K562 (cell line): ENCODE measurements around the gene SPATA33. TPM values are rescaled to one million over a fixed set of nuclear protein-coding genes. Genes with fewer than 3 reads are reported as not detected.

Source experiments
- ATAC-seq: fragments of 200-7000 bp; cut with Tn5 transposase; 3 replicates; pipeline ENCODE4 v1.9.1; 2020; ENCODE audit warnings: moderate library complexity
- BruUV-seq: library from RNA; stranded (reverse); fragments of 400-500 nt; replicated peaks from 2 replicates; lab custom pipeline; 2021; lab: Mats Ljungman, UMichigan
- CTCF ChIA-PET: fragments of 300-600 bp; formaldehyde crosslinking; extraction: SDS; loops from one replicate; lab custom pipeline; 2021; ENCODE audit warnings: low intra/inter-chr PET ratio; lab: Yijun Ruan, JAX
- POLR2A ChIA-PET: fragments of 300-600, 350-650 bp; sonication (Branson Sonifier 250); formaldehyde crosslinking; extraction: SDS; loops from one replicate; lab custom pipeline; 2021; ENCODE audit warnings: antibody characterized with exemption, inconsistent platforms; lab: Yijun Ruan, JAX
- DNase-seq, 4 experiments: peaks; one replicate each; pipeline versions ENCODE4 v3.0.0 to v3.0.0-alpha.2; 2011 to 2018; ENCODE audit warnings: low spot score in 3 of 4, mixed read lengths in 3 of 4; ENCODE audit errors: extremely low read depth in 1 of 4
- FAIRE-seq: peaks from 2 replicates; lab custom pipeline; 2011; peaks lifted over from hg19 to GRCh38; lab: Jason Lieb, UNC
- H2AFZ ChIP-seq: 2 replicates; pipeline ENCODE4 v1.6.0; 2011; ENCODE audit warnings: low read depth, low read length, control low read depth, inconsistent platforms
- H3K27ac ChIP-seq: fragments of 200-600 bp; 3 replicates; pipeline ENCODE4 v1.8.0; 2011; ENCODE audit warnings: low read depth, mild to moderate bottlenecking, control low read depth, inconsistent platforms, low read length, moderate library complexity, mixed read lengths; ENCODE audit errors: extremely low read depth
- H3K27me3 ChIP-seq, 2 experiments: fragments of 300-600 bp in 1 of 2; 2 replicates in 1 of 2; 3 replicates in 1 of 2; pipeline versions ENCODE4 v1.6.0 to v1.8.0; 2011; ENCODE audit warnings: inconsistent platforms in 2 of 2, low read length in 2 of 2, mild to moderate bottlenecking in 1 of 2, mixed read lengths in 1 of 2, moderate library complexity in 1 of 2; ENCODE audit not compliant: control insufficient read depth in 2 of 2, insufficient read depth in 2 of 2
- H3K36me3 ChIP-seq: fragments of 300-600 bp; 3 replicates; pipeline ENCODE4 v1.8.0; 2011; ENCODE audit warnings: mild to moderate bottlenecking, low read length, inconsistent platforms; ENCODE audit not compliant: control insufficient read depth, insufficient read depth
- H3K4me1 ChIP-seq, 2 experiments: fragments of 200-600 bp in 1 of 2; replicated peaks in 1 of 2; 2 replicates in 1 of 2; 3 replicates in 1 of 2; pipeline versions ENCODE4 v1.5.1 to v1.8.0; 2011; ENCODE audit warnings: inconsistent platforms in 2 of 2, low read length in 2 of 2, mild to moderate bottlenecking in 1 of 2, mixed read lengths in 1 of 2, moderate library complexity in 1 of 2; ENCODE audit not compliant: control insufficient read depth in 2 of 2, insufficient read depth in 2 of 2
- H3K4me2 ChIP-seq: 2 replicates; pipeline ENCODE4 v1.6.1; 2011; ENCODE audit warnings: low read length, control low read depth, inconsistent platforms, mixed read lengths; ENCODE audit not compliant: insufficient read depth
- H3K4me3 ChIP-seq: fragments of 200-600 bp; sonication (generic), shearing (Covaris generic); 2 replicates; pipeline ENCODE4 v1.5.1; 2016; ENCODE audit warnings: control low read depth, inconsistent platforms
- H3K79me2 ChIP-seq: fragments of 200-600 bp; 3 replicates; pipeline ENCODE4 v1.8.0; 2011; ENCODE audit warnings: low read length, inconsistent platforms; ENCODE audit not compliant: control insufficient read depth, insufficient read depth
- H3K9ac ChIP-seq, 2 experiments: 2 replicates each; pipeline versions ENCODE4 v1.6.0 to v1.6.1; 2011; ENCODE audit warnings: low read depth in 2 of 2, low read length in 2 of 2, control low read depth in 1 of 2, inconsistent platforms in 1 of 2, mild to moderate bottlenecking in 1 of 2, mixed read lengths in 1 of 2; ENCODE audit not compliant: insufficient read depth in 1 of 2
- H3K9me1 ChIP-seq: one replicate; pipeline ENCODE4 v1.6.0; 2011; ENCODE audit warnings: inconsistent platforms, mild to moderate bottlenecking, low read length, moderate library complexity; ENCODE audit not compliant: control insufficient read depth, insufficient read depth
- H3K9me3 ChIP-seq: replicated peaks from 2 replicates; pipeline ENCODE4 v1.5.1; 2011; ENCODE audit warnings: low read depth, low read length, inconsistent platforms; ENCODE audit not compliant: control insufficient read depth, insufficient read depth
- H4K20me1 ChIP-seq: replicated peaks from 2 replicates; pipeline ENCODE4 v1.6.1; 2011; ENCODE audit warnings: low read length, inconsistent platforms, mixed read lengths; ENCODE audit not compliant: control insufficient read depth, insufficient read depth
- CBX3 ChIP-seq, 2 experiments: IDR thresholded peaks; 1 replicate in 1 of 2; 2 replicates in 1 of 2; pipeline ENCODE4 v1.6.1; 2012; ENCODE audit warnings: inconsistent platforms in 2 of 2, low read length in 2 of 2, borderline replicate concordance in 1 of 2, control low read depth in 1 of 2
- CTCF ChIP-seq, 3 experiments: IDR thresholded peaks in 2 of 3; conservative IDR thresholded peaks in 1 of 3; 2 replicates each; pipeline ENCODE4 v1.5.1; 2011 to 2012; ENCODE audit warnings: low read length in 3 of 3, mild to moderate bottlenecking in 3 of 3, control low read depth in 2 of 3, improper control_type of control experiment in 1 of 3, inconsistent platforms in 1 of 3, low read depth in 1 of 3, mixed read lengths in 1 of 3, moderate library complexity in 1 of 3; ENCODE audit not compliant: insufficient read depth in 2 of 3
- KLF13 ChIP-seq: fragments of 450-650 bp; IDR thresholded peaks from 2 replicates; pipeline ENCODE4 v1.6.1; 2016; ENCODE audit warnings: missing genetic modification characterization, low read depth, mild to moderate bottlenecking, missing compliant biosample characterization, moderate library complexity, borderline replicate concordance
- NR1H2 ChIP-seq: sonication (generic); formaldehyde crosslinking; IDR thresholded peaks from 2 replicates; pipeline ENCODE4 v1.4.0; 2020; ENCODE audit warnings: mild to moderate bottlenecking, missing genetic modification reagents
- ZNF507 ChIP-seq: conservative IDR thresholded peaks from 2 replicates; pipeline ENCODE4 v1.6.1; 2017; ENCODE audit warnings: missing genetic modification characterization, missing compliant biosample characterization
- WGBS: fragments of 100-300 bp; shearing (Covaris generic); methylation state at CpG from one replicate; pipeline ENCODE4 v1.1.6; 2016; ENCODE audit warnings: low coverage, mixed read lengths; ENCODE audit not compliant: insufficient coverage; ENCODE audit errors: missing lambda C conversion rate; 5-methylcytosine and 5-hydroxymethylcytosine counted together
- in situ Hi-C: fragments of 300-500 bp; cut with MboI; formaldehyde crosslinking; loops from 4 replicates; pipeline ENCODE4 v1.15.0; 2018; ENCODE audit warnings: inconsistent platforms, mixed read lengths
- intact Hi-C: fragments of 100-400 bp; cut with micrococcal nuclease; formaldehyde crosslinking; loops from 2 replicates; pipeline ENCODE4 v1.14.2; 2022
- polyA plus RNA-seq, 8 experiments: library from polyadenylated mRNA; depleted of rRNA in 4 of 8; stranded (reverse) in 5 of 8; unstranded in 3 of 8; fragments of >200 nt; fragmentation: Nextera tagmentation in 2 of 8; fragmentation: Illumina TruSeq in 1 of 8; extraction: Ambion mirVana in 2 of 8; extraction: Trizol in 1 of 8; gene quantifications; 2 replicates each; pipeline versions ENCODE4 v1.2.1 to v1.2.3, GENCODE V29; 2011 to 2014; ENCODE audit warnings: inconsistent platforms in 1 of 8, missing spikeins in 1 of 8
- total RNA-seq, 7 experiments: library from RNA; depleted of rRNA in 6 of 7; stranded (reverse); fragments of >200 nt in 6 of 7; fragmentation: Illumina TruSeq in 2 of 7; extraction: Trizol in 2 of 7; gene quantifications; 2 replicates each; pipeline versions ENCODE4 v1.2.1 to v1.2.3, GENCODE V29; 2011 to 2021; ENCODE audit warnings: low replicate concordance in 1 of 7

SPATA33 gene
- total and polyA plus RNA-seq, 9 of the 15 experiments (the other 6 are each of a cell fraction or from before 2014, with no cell fraction given) = 4.0 to 20.0 (median 11.8) TPM

GRCh38 chr16:89667633-89668032 is 10.0 kb downstream of the SPATA33 start:
- Histone ChIP-seq H2AFZ (no peak overlapping the region), H3K4me2 (no peak overlapping the region), H3K36me3 (peaks cover 17% of the 10 kb centered on the region; the same call in 2 of the 3 replicates), H3K9me1 (no peaks in the 10 kb centered on the region), H3K79me2 (no peaks in the 10 kb centered on the region), H3K9ac (no peak overlapping the region), H3K27ac (no peak overlapping the region), H3K27me3 (no peaks in the 10 kb centered on the region), H3K9me3 (no peaks in the 10 kb centered on the region), H3K4me1 (peaks cover 3 to 19% of the 10 kb centered on the region in 2 experiments; a peak in 3 of 5 replicates), H3K4me3 (no peak overlapping the region), H4K20me1 (no peaks in the 10 kb centered on the region)
- ChIA-PET POLR2A (interaction anchor here (1.5 kb wide), 1 partner anchor 9 kb away, joined by 6 read pairs; no protein-coding TSS in a partner anchor), CTCF (interaction anchor here (1.2 kb wide), 1 partner anchor 93 kb away, joined by 4 read pairs; no protein-coding TSS in a partner anchor)
- WGBS = 61% methylated on average over 9 of the region's 9 CpGs
- FAIRE-seq (peak; percentile 62), DNase-seq (peak in 1 of 4 experiments; percentile 13), ATAC-seq (peak; percentile 55)
- 0 out of 6 replicates have a peak, but pooled peaks of 1 of the 3 experiments have one; percentile 17 for TF ChIP-seq CTCF (IDR thresholded peaks at IDR 0.05 in 2 of 3, conservative IDR thresholded peaks at IDR 0.05 in 1 of 3; ENCODE audit: insufficient read depth in 2 of 3, low read depth in 1 of 3, low read length in 3 of 3)
- no peak for TF ChIP-seq ZNF507
- TF ChIP-seq CBX3 (IDR thresholded peaks at IDR 0.05; ENCODE audit: borderline replicate concordance in 1 of 2, low read length in 2 of 2) = no peak
- TF ChIP-seq NR1H2 = no peak
- TF ChIP-seq KLF13 (tag) = no peak
- no TSS peak for BruUV-seq
- in situ Hi-C loops (no loop called here), intact Hi-C loops (loop anchor here (2.0 kb wide), 1 partner anchor 93 kb away; the partner anchor contains the start of gene CPNE7)
